HG03571 (cell line): ENCODE results near the gene TRPM8.

Experiments
- ATAC-seq: cut with Tn5 transposase; IDR thresholded peaks from one replicate; pipeline ENCODE4 v1.9.1; 2021; ENCODE audit not compliant: unreplicated experiment

The TRPM8 gene

DNA sequence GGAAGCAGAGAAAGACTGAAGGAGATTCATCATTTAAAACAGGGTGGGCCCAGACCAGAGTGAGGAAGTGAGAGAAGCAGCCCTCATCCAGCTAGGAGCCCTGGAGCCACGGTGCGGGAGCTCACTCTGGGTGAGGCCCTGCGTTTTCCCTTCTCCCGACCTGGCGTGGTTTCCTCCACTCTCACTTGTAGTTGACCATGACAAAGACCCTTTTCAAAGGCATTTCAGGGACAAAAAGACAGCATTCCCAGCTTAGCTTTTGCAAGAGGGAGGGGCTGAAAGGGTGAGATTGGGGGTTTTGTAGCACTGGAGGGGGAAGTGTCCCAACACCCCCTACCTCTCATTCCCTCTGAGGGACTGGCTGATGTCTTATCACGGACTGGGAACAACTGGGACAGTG is 56.6 kb downstream of the TRPM8 start:
- ATAC-seq, result no peak

DNA sequence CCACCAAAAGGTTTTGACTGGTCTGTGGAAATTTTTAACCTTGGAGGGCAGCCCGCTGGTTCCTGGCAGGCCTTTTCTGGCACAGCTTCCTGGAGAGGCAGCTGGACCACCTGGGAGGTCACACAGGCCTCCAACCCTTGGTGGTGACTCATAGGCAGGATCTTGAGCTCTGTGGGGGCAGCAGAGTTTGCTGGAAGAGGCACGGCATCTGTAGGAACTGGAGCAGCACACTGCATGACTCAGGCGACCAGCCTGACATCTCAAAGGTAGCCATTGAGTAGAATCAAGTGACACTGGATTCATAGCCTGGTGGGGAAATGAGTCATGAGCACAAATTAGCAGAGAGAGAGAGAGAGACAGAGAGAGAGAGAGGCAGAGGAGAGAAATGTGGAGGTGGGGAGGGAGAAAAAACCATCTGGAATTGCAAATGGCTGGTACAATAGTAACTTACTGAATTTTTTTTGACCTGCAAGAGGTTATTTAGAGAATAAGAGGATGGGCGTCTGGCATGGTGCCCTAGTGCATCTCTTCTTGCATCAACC is 57.4 kb downstream of the TRPM8 start:
- ATAC-seq, result no peak

DNA sequence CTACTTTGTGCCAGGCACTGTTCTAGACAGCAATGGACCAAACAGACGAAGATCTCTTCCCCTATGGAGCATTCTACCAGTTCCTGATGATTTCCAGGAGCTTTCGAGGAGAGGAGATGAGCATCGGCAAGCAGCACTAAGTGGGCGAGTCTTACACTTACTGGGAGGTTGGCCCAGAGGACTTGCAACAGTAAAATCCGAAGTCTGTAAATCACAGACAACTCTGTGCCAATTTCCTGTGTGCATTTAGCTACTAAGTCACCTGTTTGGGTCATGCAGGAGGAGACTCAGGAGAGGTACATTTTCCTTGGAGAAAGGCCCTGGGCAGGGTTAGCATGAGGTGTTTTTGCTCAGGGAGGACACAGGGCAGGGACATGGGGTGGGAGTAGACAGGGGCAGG is 58.9 kb downstream of the TRPM8 start:
- ATAC-seq, result no peak

DNA sequence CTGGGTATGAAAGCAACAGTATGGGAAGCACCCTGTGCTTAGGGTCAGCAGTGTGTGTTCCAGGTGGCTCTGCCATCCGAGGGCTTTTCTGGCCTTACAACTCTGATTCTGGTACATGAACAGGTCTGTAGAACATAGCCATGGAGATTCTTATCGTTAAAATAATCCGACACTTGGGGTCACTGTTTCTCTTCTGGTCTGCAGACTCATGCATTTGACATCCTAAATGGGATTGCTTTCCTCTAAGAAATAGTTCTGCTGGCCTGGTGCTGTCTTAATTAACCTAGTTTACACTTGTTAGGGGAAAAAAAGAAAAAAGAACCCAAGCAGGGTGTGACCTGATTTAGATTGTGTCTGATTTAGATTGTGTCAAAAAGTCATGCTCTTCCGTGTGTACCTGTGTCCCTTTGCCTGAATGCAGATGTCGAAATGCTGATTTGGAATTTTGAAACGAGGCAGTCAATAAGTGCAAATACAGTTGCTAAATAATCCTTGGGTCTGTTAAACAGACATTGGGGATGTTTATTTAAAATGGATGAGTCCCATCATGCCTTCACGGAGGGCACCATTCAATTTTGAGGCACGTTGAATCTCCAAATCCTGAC is 59.6 kb downstream of the TRPM8 start:
- ATAC-seq, result no peak

DNA sequence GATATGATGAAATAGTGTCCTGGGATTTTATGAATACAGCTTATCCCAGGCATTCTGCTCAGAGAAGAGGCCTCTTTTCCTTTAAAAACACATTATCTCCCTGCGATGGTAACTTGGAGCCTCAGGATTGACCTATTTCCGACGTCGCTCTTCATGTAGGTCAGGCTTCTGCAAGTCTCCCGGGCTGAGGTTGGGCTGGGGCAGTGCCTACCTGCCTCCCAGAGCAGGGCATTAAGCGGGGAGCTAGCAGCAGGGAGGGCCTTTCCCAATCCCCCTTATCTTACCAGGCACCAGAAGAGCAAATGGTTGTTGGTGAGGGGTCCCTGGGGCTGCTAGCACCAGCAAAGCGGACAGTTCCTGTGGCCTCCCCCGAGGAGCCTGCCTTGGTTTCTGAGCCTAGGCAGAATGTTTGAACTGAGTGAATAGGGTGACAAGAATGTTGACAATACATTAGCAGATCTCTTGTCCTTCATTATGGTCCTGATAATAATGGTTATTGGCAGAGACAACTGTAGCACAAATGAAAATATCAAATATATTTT is 60.2 kb downstream of the TRPM8 start:
- no peak for ATAC-seq

DNA sequence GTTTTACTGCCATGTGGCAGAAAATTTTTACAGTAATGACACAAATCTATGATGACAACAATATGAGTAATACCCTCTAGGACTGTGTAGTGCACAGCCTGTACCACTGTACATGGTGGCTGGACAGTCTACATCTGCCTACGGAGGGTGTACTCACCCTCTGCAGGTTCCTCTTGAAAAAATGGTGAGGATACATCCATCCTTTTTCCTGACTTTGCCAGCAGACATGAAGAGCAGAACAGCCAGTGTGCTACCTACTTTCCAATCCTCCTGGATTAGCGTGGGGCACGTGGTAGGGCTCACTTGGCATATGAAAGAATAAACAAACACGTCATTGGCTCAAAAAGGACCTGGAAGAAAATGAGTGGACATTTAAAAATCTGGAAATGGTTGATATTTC is 62.6 kb downstream of the TRPM8 start:
- no peak for ATAC-seq

DNA sequence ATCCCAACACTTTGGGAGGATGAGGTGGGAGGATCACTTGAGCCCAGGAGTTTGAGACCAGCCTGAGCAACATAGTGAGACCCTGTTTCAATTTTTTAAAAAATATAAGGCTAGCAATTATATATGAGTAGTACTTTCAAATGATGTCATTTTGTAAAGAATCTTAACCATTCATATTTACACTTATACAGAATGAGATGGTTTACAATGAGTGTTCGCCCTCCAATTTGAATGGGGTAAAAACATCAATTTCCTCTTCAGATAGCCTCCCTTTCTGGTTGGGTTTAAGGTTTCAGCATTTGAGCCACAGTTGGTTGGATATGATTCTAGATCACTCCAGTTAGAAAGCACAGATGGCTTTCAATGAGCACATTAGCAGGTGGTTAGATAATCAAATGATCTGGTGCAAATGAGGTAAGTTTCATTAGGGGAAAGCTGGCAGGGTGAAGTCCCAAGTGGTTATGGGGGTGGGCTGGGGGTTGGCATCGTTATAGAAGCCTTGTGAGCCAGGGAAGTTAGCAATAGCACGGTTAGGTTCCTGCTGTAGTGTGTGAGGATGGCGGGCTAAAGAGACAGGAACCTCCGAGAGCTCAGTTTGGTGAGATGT is 63.9 kb downstream of the TRPM8 start:
- ATAC-seq, result no peak

DNA sequence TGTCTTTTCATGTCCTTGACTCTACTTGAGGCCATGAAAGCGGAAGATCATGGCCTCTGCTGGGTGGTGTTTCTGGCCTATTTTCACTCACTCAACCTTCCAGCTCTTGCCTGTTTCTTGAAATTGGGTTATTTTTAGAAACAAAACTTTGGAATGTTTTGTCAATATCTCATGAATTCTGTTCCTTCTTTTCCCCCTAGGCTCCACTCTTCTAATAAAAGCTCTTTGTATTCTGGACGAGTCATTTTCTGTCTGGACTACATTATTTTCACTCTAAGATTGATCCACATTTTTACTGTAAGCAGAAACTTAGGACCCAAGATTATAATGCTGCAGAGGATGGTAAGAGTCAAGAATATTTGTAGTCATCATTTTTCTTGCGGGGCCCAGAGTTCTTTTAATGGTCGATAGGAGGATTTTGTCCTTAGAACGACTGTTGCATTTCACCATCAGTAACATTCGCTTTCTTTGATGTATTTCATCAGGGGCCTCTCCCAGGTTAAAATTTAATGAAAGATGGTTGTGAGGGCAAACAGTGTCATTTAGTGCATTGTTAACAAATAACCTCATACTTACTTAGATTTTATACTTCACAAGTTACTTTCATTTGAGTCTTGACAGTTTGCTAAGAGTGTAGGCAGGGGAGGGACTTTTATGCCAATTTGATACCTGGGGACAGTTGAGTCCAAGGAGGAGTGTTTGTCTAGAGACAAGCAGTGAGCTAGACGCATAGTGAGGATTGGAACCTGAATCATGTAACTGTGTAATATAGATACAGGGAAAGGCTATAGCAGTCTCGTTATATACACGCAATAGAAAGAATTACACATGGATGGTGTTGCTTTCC is 64.6 kb downstream of the TRPM8 start:
- ATAC-seq, result no peak

DNA sequence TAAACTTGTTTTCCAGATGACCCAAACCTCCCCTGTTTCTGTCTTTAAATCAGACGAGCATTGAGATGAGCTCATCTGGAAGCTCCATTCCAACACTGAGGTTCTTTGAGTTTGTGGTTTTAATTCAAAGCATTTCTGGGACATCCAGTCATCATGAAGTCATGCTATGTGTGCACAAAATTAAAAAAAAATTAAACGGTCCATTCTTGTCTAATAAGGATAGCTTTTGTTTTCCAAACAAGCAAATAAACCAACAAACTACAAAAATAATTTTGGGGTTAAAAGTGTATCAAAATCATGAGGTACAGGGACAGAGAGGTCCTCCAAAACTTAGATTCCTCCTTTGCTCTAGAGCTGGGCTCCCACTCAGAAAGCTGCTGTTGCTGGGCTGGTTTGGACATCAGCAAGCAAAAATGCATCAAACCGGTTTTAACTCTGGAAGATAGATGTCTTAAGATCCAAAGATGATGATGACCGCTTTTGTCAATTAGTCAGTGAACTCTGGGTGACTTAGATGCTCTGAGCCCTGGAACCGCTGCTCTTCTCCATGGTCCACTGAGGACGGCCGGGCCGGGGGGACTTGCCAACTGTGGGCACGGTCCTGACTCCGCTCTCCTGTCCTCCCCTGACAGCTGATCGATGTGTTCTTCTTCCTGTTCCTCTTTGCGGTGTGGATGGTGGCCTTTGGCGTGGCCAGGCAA is 65.4 kb downstream of the TRPM8 start:
- no peak for ATAC-seq

DNA sequence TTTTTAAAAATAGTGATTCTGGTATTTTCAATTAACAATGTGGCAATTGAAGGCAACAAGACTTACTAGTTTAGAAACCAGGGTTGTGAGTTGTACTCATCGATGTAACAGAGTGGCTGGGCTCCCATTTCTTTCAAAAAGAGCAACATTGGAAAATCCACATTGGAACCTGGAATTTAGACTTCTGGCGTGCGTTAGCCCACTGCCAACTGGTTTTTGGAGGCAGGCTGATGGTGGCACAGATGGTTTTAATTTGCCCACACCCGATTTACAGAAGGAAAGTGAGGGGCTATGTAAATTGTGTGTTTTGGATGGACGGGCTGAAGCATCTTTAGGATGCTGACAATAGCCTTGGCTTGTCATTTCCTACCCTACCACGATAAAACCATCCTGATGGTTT is 66.3 kb downstream of the TRPM8 start:
- no peak for ATAC-seq

DNA sequence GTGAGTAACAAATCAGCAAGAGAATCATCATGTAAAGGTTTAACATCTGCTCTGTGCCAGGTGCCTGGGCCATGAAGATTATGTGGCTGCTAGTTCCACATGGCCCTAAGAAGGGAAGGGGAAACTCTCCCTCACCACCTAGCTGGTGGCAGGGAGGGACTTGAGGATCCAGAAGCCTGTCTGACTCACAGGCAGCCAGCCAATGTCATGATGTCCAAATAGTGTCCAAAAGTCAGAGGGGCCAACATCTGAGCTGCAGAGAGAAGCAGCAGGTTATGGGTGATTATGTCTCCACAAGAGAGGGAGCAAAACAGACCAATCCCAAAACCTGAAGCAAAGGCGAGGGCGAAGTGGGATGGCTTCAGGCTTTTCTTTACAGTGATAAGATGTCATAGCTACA is 71.4 kb downstream of the TRPM8 start:
- no peak for ATAC-seq

DNA sequence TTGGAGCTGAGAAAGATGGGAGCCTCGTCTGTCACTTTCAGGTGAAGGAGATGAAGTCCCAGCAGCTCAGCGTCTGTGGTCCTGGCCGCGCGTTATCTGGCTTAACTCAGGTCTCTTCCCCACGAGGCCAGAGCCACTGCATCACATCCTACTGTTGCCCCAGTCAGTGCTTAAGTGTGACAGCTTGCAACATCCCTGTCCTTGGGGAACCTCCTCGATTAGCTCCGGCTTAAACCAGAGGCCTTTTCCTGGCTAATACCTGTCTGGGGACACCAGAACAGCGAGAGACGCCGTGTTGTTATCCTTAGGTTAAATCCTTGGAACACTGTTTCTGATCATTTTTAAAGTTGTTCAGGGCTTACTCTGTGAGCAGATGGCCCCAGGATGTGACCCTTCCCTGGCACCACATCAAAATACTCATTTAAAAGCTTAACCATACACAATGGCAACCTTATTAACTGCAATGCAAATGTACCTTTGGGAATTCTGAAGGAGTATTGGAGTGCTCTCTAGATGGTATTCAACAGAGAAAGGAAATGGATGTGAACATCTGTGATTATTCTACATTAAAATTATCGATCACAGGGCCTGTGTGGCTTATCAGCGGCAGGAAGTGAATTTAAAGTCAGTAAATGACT is 72.2 kb downstream of the TRPM8 start:
- ATAC-seq, result no peak

DNA sequence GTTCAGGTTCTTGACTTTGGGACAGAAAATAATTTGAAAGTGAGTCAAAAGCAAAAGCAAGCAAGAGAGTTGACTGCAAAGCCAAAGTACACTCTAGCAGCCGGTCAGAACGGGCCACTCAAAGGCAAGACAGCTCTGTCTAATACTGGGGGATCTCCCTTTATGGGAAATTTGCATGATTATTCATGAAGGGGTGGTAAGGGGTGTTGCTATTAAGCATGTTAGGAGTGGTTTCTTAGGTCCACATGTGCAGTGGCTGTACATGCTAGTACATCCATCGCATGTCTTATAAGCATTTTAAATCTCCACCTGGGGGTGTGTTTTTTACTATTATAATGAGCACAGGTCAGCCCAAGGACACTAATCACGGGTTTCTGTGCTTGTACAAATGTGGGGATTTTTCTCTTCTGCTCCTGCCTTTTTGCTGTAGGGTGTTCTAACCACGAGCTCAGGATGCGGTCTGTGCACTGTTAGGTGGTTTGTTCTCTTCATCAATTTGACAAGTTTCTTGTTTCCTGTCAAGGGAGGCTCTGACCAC is 73.2 kb downstream of the TRPM8 start:
- ATAC-seq, result peak; percentile 64

DNA sequence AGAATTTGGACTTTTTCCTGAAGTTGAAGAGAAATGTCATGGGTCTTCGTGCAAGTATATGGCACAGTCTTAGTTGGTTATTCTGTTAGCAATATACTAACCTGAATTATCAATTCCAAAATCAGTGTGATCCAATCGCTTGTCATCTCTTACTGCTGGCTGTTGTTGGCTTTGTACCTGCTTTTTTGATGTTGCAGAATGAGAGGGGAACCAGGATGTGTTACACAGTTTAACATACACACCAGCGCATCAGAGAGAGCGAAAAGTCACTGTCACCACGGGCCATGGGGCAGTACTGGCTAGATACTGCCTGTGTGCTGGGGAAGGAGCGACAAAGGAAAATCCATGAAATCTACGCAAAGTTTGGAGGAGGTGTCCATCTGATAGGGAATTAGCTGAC is 74.0 kb downstream of the TRPM8 start:
- ATAC-seq, result no peak

DNA sequence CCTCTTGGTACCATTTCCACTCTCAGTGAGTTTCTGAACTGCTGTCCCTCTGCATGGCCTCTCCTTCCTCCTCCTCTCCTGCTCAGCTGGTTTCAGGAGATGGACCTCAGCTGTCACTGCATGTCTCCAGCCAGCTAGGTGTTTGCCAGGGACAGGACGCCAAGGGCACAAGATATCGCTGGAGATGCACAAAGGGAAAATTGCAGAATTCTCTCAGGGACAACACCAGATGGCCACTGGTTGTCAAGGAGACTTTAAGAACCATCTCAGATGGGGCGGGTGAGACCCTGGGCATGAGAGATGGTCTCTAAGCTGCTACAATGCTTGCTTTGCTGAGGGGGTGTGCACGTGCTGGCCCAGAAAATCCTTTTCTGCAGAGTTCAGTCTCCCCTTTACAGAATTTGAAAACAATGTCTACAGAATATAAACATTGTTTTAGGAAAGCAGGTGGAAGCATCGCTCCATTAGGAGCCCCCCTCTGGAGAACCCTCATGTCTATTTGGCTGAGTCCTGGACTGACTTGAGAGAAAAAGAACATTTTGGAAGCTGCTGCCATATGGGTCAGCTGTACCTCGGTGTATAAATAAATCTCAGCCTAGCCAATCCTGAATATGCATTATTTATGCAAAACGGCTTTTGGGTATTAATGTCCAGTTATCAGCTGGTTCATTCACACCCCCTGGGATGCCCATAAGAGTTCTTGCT is 75.5 kb downstream of the TRPM8 start:
- no peak for ATAC-seq

DNA sequence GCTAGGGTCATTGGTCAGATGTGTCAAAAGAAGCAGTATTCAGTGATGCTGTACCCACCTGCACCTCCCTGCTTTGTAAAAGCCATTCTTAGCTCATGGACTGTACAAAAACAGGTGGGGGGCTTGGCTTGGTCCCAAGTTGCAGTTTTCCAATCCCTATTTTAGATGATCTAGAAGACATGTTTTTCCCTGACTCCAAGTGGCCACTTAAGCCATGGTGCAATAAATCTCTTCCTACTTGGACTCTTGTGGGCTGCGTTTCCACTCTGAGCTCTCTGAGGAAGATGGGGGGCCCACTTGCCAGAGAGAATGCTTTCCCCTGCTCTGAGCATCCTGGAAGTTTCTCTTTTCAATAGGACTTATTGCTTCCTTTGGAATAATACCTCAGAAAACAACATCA is 76.3 kb downstream of the TRPM8 start:
- no peak for ATAC-seq

DNA sequence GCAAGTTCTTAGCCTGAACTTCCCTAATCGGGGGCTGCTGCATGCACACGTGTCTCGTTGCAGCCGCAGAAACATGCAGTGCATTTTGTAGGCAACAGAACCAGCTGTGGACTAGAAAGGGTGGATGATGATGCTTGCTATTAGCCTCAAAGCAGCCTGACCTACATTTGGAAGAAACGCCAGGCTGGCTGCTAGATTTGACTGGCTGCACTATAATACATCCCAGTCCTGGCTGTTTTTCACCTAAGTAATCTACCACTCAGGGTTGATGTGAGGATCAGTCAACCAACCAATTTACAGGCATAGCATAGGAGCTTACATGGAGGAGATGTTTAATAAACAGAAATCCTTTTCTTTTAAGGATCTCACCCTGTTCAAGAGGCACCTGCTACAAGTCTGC is 77.0 kb downstream of the TRPM8 start:
- ATAC-seq, result no peak

DNA sequence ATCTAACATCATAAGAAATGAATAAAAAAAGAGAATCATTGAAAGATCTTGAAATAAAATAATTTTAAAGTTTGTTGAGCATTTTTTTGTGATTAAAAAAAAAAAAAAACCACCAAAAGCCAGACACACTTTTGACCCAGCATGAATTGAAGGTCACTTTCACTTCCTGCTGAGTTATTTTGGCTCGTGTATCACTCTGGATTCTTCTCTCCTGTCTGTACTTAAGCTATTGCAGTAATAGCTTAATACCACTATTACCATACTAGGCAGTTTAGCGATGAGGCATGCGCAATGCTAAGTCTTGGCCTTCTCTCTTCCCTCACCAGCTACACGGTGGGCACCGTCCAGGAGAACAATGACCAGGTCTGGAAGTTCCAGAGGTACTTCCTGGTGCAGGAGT is 78.8 kb downstream of the TRPM8 start:
- no peak for ATAC-seq

DNA sequence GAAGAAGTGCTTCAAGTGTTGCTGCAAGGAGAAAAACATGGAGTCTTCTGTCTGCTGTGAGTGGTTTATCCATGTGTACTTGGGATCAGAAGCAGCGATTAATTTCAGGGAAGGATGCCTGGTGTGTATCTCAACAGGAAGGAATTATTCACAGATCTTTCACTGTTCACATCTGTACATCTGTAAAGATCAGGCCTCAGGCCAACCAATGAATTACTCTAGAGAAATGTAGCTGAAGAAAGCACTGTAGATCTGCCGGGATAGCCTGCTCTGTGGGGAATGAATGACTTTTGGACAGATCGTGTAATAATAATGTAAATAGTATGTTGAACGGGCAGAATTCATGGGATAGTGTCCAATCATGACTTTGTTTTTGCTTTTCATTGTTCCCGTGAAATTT is 79.3 kb downstream of the TRPM8 start:
- no peak for ATAC-seq

DNA sequence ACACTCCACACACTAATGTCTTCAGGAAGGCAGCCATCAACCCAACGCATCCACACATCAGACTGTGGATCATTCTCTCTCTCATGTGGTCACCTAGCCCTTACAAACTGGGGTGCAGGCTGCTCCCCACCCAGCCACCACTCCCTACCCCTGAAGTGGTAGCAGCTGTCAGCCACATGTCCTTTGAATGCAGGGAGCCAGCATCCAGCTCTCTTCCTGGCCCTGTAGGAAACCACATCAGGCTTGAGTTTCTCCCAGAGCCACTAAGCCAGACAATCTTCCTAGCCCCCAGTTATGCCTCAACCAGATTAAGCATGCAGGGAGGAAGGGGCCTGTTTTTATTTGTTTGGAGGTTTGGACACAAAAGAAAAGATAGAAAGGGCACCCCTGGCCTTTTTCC is 80.5 kb downstream of the TRPM8 start:
- no peak for ATAC-seq
